GM20000 (cell line): ENCODE data around the gene ANKRD13B.
A peak's percentile ranks its signal among the peaks of the same experiment; 100 is the strongest.

ENCODE experiments used
- DNase-seq: peaks from one replicate; pipeline ENCODE4 v3.0.0; 2012; ENCODE audit warnings: low spot score
- TF ChIP-seq, protein P1 (sequence below): IDR thresholded peaks from 2 replicates; pipeline ENCODE4 v1.5.1; 2012; ENCODE audit warnings: mild to moderate bottlenecking, control low read depth; ENCODE audit errors: extremely low read depth, missing control alignments

Gene ANKRD13B

DNA sequence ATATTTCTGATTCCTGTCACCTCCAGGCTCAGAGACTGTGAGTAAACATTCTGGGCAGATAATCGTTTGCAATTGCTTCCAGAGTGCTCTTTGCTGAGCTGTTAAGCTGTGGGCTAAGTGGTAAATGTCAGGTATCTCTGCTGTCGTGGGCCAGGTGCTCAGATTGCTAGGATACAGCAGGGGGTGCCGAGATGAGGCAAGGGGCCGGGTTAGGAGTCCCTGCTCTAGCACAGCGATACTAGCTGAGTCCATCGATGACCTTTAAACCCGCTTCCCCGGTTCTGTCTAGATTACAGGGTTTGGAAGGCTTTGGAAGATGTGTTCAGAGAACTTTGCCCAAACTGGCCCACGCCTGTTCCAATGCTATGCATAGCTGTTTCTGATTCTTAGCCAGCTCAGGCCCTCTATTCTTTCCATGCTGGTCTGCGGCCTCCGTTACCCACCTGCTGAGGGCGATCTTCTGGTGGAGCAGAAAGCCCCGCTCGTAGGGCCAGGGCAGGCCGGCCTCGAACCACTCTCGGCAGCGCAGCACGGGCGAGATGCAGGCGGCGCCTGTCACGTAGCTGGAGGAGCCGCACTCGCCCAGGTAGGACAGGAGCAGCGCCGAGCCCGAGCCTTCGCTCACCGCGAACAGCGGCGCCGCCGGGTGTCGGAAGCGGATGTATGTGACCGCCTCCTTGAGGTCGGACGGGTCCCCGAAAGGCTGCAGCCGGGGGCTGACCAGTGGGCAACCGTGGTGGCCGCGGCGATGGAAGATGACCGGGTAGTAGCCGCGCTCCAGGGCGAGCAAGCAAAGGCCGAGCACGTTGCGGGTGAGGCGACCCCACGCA, 27.1 kb upstream of the ANKRD13B start:
- peak; percentile 74 for DNase-seq
- TF ChIP-seq, protein P1, sequence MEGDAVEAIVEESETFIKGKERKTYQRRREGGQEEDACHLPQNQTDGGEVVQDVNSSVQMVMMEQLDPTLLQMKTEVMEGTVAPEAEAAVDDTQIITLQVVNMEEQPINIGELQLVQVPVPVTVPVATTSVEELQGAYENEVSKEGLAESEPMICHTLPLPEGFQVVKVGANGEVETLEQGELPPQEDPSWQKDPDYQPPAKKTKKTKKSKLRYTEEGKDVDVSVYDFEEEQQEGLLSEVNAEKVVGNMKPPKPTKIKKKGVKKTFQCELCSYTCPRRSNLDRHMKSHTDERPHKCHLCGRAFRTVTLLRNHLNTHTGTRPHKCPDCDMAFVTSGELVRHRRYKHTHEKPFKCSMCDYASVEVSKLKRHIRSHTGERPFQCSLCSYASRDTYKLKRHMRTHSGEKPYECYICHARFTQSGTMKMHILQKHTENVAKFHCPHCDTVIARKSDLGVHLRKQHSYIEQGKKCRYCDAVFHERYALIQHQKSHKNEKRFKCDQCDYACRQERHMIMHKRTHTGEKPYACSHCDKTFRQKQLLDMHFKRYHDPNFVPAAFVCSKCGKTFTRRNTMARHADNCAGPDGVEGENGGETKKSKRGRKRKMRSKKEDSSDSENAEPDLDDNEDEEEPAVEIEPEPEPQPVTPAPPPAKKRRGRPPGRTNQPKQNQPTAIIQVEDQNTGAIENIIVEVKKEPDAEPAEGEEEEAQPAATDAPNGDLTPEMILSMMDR: no peak

DNA sequence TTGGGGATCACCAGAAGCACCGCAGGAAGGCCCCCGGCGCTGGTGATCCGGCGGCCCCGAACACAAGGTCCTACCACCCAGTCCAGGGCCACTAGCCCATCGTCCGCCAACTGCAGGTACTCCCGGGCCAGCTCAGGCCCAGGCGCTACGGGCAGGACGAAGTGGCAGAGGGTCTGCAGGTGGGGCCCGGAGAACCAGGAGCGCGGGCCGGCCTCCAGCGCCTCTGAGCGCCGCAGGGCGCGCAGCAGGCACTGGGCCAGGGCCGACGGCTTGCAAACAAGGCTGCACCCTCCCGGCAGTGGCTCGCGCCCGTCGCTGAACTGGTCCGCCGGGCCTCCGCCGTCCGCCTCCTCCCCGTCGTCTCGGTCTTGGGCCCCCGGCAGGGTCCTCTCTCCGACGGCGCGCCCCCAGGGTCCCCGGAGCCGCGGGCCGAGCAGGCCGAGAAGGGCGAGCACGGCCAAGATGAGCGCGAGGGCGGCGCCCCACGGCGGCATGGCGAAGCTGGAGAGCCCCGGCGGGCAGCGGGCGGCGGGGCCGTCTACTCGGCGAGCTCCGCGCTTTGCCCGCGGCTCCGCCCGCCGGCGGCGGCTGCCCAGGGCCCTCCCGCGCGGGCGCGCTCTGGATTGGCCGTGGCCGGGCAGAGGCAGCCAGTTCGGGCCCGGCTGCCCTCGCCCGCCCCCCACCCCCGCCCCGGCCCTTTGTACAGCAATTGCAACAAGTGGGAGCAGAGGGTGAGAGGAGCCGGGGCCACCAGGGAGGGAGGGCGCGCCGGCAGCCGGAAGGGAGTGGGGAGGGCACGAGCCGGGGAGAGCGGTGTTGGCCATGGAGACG, 26.2 kb upstream of the ANKRD13B start, which contains the start of gene ABHD15:
Gene ABHD15 (minus strand): TSS at position 565 of the 831 bp plus-strand sequence. CDS start 71 bp downstream, at position 494.
- peak; percentile 86 for DNase-seq
- TF ChIP-seq, protein P1: no peak

DNA sequence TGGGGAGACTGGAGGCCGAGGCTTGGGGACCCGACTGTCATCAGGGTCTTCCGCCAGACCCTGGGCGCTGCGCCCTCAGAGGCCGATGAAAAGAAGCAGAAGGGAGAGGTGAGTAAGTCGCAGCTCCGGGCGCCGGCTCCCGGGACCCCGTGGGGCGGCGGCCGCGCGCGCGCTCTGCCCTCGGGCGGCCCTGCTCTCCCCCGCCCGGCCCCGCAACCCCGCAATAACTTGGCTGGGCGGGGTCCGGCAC, 25.7 kb upstream of the ANKRD13B start:
- TF ChIP-seq, protein P1: no peak
- peak; percentile 62 for DNase-seq

DNA sequence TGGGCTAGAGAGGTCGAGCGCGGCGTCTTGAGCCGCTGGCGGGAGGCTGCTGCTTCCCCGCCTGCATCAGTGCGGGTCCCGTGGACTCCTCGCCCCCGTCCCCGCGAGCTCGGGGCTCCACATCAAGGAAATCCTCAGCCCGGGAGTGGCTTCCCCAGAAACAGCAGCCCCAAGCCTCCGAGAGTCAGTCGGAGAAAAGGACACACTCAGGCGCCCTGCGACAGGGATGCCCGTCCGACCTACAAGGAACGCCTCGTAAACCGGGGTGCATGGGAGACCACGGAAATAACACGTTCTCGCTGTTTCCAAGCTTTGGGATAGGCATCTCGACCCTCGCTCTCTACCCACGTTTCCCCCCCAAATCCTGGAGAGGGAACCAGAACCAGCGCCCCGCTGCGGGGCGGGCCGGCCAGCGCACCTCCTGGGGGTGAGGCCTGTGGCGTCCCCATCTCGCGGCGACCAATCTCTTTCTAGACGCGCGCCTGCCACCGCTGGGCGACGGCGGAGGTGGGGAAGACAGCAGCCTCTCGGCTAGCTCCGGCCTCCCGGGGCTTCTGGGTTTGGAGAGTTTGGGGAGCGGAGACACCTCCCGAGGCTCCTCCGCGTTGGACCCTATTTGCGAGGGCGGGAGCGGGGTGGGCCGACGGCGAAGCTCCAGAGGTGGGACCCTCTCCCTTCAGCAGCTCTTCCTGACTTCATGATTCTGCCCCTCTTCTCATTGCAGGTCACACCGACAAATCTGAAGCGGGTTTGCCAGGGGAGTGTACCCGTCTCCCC, 25.2 kb upstream of the ANKRD13B start:
- TF ChIP-seq, protein P1: peak; percentile 29
- DNase-seq: peak; percentile 92

DNA sequence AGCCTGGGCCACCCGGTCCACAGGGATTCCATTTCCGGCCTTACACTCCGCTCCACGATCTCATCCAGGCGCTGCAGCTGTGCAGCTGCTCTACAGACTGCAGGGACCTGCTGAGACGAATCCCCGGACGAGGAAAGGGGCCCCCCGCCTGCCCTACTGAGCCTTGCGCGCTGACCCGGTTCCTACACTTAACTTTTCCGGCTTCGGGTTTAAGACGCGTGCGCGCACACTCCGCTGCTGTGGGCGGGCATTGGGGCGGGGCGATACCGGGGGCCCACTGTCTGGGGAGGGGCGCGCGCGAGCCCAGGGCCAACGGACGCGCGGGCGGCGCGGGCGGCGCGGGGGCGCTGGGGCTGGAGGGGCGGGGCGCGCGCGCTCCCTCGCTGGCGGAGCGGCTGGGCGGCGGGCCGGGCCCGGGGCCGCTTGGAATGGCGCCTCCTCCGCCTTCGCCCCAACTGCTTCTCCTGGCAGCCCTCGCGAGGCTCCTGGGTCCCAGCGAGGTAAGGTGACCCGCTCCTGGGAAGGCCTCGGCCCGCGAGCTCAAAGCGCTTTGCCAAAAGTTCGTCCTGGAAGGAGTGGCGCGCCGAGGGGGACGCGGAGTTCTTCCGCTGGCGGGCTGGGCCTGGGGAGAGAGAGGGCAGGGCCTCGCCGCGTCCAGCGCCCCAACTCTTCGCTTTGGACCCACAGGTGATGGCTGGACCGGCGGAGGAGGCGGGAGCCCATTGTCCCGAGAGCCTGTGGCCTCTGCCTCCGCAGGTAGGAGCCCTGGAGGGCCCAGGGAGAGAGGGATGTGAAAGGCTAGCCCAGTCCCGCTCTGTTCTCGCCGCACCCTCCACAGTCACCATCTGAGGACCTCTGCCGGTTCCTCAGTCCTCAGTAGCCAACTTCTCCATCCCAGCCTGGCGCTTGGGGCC, 24.3 kb upstream of the ANKRD13B start, which contains the start of gene TP53I13:
Gene TP53I13 (plus strand): TSS at position 371 of the 914 bp plus-strand sequence. CDS start 58 bp downstream, at position 429.
- TF ChIP-seq, protein P1: no peak

DNA sequence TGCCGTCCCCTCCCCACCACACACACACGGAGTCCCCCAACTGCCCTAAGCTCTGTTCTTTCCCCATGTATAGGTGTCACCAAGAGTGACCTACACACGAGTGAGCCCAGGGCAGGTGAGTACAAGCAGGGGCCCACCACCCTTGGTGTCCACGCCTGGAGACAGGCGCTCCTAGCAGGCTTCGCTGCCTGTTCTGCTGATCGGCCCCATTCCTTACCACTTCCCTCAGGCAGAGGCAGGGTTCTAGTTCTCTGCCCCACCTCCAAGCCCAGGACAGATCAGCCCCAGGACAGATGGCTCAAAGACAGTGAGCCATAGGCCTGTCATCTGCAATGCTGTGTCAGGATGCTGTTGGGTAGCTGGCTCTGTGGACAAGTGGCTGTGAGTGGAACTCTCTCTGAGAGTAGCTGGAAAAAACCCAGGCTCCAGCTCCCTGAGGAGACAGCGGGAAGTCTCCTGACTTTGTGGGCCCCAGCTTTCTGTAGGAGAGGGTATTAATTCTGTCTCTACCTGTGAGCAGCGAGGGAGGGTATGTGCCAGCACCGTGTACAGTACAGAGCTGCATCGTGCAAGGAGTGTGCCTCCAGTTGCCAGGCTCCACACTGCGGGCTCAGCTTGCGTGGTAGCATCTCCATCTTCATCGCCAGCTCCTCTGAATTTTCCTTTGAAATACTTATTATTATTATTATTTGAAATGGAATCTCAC, 23.5 kb upstream of the ANKRD13B start:
- DNase-seq: no peak
- TF ChIP-seq, protein P1: no peak

More for the DNA sequence above, 24.3 kb upstream of the ANKRD13B start, which contains the start of gene TP53I13:
- DNase-seq: peak; percentile 96
